Measurements from ENCODE around the gene LNX1.

Gene LNX1

GRCh38 chr4:53629296-53629695, 38.0 kb upstream of the LNX1 start:
- TF ChIP-seq CTCF (IDR thresholded peaks at IDR 0.05; ENCODE audit: extremely low read depth, insufficient read depth, missing control alignments), result no peak
- DNase-seq (ENCODE audit: low spot score), result no peak
- in situ Hi-C loops (cut with MboI; ENCODE audit: low pct_unique_long_range_greater_than_20kb, low sequenced_read_pairs, unreplicated experiment), result no loop called here

DNA sequence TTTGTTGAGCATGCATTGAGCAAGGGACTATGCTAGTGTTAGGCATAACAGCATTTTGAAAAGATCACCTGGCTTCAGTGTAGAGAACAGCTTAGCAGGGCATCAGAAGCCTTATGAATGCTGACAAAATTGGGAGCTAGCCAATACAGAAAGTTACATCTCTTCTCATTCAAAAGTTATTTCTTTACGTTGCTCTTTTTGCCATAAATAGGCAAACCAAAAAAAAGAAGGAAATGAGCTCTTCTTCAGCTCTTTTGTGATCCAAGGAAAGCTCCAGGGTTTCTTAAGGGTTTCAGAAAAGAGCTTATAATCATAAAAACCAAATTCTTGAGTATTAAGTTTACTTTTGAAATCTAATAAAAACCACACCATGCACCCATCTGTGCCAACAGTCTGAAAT, 35.2 kb upstream of the LNX1 start:
- in situ Hi-C loops (cut with MboI; ENCODE audit: low pct_unique_long_range_greater_than_20kb, low sequenced_read_pairs, unreplicated experiment), result no loop called here
- DNase-seq (ENCODE audit: low spot score), result no peak
- TF ChIP-seq CTCF (IDR thresholded peaks at IDR 0.05; ENCODE audit: extremely low read depth, insufficient read depth, missing control alignments), result no peak

- TF ChIP-seq CTCF (IDR thresholded peaks at IDR 0.05; ENCODE audit: extremely low read depth, insufficient read depth, missing control alignments), result no peak
- DNase-seq (ENCODE audit: low spot score), result no peak
- in situ Hi-C loops (cut with MboI; ENCODE audit: low pct_unique_long_range_greater_than_20kb, low sequenced_read_pairs, unreplicated experiment), result no loop called here
These were observed 34.6 kb upstream of the LNX1 start for GRCh38 chr4:53625888-53626287.

GRCh38 chr4:53622739-53623151, 31.5 kb upstream of the LNX1 start:
- in situ Hi-C loops (cut with MboI; ENCODE audit: low pct_unique_long_range_greater_than_20kb, low sequenced_read_pairs, unreplicated experiment), result no loop called here
- DNase-seq (ENCODE audit: low spot score), result no peak

GRCh38 chr4:53620956-53621355, 29.7 kb upstream of the LNX1 start:
- DNase-seq (ENCODE audit: low spot score), result no peak
- TF ChIP-seq CTCF (IDR thresholded peaks at IDR 0.05; ENCODE audit: extremely low read depth, insufficient read depth, missing control alignments), result no peak
- in situ Hi-C loops (cut with MboI; ENCODE audit: low pct_unique_long_range_greater_than_20kb, low sequenced_read_pairs, unreplicated experiment), result no loop called here

More at GRCh38 chr4:53622739-53623151, 31.5 kb upstream of the LNX1 start:
- no peak for TF ChIP-seq CTCF (IDR thresholded peaks at IDR 0.05; ENCODE audit: extremely low read depth, insufficient read depth, missing control alignments)

DNA sequence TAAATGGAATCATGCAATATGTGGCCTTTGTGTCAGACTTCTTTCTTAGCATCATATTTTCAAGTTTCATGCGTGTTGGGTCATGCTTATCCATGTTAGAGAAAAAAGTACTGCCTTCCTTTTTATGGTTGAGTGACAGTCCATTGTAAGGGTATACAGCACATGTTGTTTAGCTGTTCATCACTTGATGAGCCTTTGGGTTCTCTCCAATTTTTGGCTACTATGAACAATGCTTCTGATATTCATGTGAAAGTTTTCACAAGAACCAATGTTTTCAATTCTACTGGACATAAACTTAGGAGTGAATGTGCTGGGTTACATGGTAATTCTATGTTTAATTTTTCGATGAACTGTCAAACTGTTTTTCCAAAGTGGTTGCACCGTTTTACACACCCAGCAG, 28.1 kb upstream of the LNX1 start:
- TF ChIP-seq CTCF (IDR thresholded peaks at IDR 0.05; ENCODE audit: extremely low read depth, insufficient read depth, missing control alignments), result no peak
- in situ Hi-C loops (cut with MboI; ENCODE audit: low pct_unique_long_range_greater_than_20kb, low sequenced_read_pairs, unreplicated experiment), result no loop called here
- no peak for DNase-seq (ENCODE audit: low spot score)

- in situ Hi-C loops (cut with MboI; ENCODE audit: low pct_unique_long_range_greater_than_20kb, low sequenced_read_pairs, unreplicated experiment), result no loop called here
- no peak for TF ChIP-seq CTCF (IDR thresholded peaks at IDR 0.05; ENCODE audit: extremely low read depth, insufficient read depth, missing control alignments)
- no peak for DNase-seq (ENCODE audit: low spot score)
These were observed 27.0 kb upstream of the LNX1 start for GRCh38 chr4:53618321-53618720.
